T-helper 22 cell (primary cell): ENCODE results near the gene SCCPDH.

Source experiments
- DNase-seq: peaks from one replicate; pipeline ENCODE4 v3.0.0-alpha.2; 2020; ENCODE audit warnings: low read depth

SCCPDH gene

DNA sequence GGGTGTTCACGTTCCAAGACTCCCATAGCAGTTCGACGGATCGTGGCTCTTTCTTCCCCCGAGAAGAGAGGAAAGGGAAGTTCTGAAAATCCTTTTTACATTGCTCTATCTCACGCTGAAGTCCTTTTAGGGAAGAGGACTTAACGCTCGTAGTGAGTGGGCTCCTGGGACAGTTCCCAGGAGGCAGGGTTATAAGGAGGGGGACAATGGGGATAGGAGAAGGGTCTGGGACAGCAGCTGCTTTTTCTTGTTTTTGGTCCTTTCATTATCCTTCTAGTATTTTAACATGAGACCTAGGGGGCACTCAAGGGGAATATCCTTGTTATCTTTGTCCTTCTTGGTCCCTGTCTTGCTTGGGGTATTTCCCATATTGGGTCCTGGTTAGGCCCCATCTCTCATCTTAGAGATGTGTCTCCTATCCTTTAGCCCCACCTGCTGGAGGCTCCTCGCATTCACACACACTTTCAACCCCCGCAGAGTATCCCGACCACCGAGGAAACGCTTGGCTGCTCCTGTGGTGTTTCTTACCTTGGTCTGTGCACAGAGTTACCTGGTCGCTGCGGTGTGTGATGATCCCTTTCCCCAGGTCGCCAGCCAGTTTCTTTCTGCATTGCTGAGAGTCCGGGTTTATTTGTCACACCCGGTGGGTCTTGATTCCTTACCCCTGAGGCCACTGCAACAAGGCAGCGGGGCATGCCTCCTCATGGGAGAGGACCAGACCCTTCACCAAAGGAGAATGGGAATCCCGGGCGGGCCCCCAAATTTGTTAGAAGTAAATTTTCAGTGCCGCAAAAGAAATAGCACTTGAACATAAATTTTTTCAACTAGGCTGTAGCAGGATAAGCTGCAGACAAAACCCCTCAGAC, 29.7 kb downstream of the SCCPDH start:
- DNase-seq: no peak

GRCh38 chr1:246755419-246755818, 31.2 kb downstream of the SCCPDH start:
- no peak for DNase-seq

GRCh38 chr1:246760422-246761347, 36.5 kb downstream of the SCCPDH start:
- DNase-seq: no peak

DNA sequence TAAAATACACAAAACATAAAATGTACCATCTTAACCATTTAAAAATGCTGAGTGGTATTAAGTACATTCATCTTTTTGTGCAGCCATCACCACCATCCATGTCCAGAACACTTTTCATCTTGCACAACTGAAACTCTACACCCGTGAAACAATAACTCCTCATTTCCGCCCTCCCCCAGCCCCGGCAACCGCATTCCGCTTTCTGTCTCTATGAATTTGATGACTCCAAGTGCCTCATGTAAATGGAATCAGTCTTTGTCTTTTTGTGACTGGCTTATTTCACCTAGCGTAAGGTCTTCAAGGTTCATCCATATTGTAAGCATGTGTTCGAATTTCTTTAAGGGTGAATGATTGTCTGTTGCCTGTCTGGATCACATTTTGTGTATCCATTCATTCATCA, 37.2 kb downstream of the SCCPDH start:
- no peak for DNase-seq

DNA sequence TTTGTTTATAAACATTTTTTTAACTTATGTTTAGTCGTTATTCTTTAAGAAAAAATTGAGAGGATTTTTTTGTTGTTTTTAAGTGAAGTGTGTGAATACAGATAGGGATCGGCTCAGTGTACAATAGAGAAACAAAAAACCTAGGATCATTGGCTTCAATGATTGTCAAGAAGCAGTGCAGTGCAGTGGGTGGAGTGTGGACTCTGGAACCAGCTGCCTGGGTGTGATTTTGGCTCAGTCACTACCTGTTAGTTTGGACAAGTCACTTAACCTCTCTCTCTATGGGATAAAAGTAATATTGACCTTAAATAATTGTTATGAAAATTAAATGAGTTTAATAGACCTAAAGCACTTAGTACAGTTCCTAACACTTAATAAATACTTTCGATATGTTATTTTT, 41.3 kb downstream of the SCCPDH start:
- DNase-seq: no peak

- DNase-seq: no peak
Observed at GRCh38 chr1:246768403-246769020, 44.3 kb downstream of the SCCPDH start.

DNA sequence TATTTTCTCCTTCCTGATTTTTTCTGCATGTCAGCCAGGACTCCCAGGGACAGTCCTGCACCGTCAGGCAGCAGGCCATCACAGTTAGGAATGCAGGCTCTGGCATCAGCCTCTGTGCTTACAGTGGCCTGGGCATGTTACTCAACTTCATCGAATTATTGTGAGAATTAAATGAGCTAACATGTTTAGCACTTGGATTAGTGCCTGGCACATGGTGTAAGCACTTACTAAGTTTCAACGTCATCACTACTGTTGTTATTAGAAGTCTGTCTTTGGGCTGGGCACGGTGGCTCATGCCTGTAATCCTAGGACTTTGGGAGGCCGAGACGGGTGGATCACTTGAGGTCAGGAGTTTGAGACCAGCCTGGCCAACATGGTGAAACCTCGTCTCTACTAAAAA, 45.1 kb downstream of the SCCPDH start:
- DNase-seq: no peak

DNA sequence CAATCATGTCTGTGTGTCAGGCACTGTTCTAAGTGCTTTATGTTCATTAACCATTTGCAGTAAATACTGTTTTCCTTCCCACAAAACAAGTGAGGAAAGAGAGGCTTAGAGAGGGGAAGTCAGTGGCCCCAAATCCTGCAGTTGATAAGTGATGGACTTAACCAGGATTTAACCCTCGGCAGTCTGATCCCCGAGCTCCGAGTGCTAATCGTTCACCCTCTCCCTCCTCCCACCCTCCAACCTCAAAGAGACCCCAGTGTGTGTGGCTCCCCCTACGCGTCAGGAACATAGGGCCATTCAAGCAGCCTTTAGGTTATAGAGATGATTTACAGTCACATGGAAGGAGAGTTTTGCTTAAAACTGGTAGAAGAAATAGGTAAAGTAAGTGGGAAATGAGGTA, 47.2 kb downstream of the SCCPDH start:
- DNase-seq: no peak

GRCh38 chr1:246772686-246773085, 48.5 kb downstream of the SCCPDH start:
- no peak for DNase-seq

DNA sequence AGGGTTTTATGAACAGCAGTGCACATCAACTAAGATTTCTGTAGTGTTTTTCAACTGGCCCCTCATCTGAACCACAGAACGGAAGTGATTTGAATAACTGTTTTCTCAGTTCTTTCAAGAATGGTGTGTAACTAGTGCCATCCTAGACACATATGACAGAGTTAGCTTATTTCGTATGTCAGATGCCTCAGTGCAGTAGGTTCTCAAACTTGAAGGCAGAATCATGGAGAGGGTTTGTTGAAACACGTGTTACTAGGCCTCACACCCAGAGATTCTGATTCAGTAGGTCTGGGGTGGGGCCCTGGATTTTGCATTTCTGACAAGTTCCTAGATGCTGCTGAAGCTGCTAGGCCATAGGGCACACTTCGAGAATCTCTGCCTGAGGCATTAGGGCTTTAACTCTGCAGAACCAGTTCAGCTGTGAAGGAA, 49.0 kb downstream of the SCCPDH start:
- DNase-seq: no peak

GRCh38 chr1:246775531-246776385, 51.5 kb downstream of the SCCPDH start:
- DNase-seq: no peak

DNA sequence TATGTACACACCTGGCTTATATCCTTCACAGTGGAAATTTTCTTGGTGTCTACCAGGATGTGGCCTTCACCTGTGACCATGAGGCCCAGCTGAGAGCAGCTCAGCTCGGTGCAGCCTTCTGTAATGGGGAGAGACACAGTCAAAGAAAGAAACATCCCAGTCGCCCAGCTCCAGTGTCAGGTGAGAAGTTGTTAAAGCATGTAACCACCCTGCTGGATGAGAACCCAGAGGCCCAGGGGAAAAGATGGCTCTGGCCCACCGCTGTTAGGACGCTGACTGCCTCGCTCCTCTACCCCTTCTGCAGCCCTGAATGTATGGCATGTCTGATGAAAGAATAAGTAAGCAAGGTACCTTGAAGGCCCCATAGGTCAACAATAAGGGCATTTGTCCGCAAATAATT, 52.7 kb downstream of the SCCPDH start:
- DNase-seq: no peak

GRCh38 chr1:246778663-246779062, 54.5 kb downstream of the SCCPDH start:
- DNase-seq: no peak

GRCh38 chr1:246779561-246780175, 55.5 kb downstream of the SCCPDH start:
- no peak for DNase-seq

DNA sequence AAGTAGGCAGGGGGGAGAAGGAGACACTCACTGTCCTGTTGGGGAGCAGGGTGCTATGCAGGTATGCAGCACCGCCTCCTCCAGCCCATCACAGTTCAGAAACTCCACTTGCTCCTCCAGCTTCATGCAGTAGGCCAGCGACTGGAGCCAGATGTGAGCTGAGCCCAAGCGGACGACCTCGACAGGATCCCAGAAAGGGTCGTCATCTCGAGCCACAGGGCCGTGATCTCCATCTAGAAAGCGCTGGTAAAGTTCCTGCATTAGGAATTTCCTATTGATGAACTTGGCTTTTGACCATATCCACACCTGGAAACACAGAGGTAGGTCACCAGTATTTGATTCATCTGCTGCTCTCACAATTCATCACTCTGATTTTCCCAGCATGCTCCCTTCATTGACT, 56.1 kb downstream of the SCCPDH start:
- DNase-seq: no peak

DNA sequence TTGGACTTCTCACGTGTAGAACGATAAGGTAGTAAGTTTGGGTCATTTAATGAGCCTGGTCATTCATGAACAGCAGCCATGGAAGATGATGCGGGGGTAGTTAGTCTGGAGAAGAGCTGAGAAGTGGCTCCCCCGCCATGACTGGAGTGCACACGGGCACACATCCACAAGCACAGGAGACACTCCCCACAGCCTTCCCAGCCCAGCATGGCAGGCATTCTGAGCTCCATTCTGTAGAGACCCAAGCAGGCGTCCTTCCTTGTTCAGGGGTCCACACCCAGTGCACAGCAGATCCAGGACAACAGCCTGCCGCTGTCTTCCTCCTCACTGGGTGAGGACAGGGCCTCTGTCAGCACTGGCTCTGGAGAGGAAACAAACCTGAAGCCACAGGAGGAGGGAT, 57.0 kb downstream of the SCCPDH start:
- DNase-seq: no peak

DNA sequence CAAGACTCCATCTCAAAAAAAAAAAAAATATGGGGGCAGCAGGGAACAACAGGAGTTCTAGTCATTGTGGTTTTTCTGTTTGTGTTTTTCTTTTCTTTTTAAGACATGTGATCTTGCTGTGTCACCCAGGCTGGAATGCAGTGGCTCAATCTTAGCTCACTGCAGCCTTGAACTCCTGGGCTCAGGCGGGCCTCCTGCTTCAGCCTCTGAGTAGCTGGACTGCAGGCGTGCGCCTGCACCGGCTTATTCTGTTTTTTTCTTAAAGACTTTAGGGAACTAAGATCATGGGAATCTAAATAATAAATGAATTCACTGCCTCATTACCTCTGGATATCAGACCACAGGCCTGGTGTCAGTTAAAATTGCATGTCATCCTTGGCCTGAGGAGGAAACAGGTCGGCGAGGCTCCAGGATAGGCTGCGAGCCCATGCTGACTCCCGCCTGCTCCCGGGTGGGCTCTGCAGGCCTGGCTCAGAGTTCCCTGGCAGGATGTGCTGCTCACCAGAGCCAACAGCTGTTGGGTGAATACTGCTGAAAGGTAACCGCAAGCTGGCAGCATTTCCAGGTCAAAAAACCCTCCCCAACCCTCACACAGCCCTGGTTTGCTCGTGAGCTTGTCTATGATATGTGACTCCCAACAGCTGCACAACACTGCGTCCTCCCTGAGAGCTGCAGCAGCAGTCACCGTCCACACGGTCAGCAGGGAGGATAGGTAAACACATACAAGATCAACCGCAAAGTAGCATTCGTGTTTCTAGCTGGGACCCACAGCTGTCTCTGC, 58.1 kb downstream of the SCCPDH start:
- no peak for DNase-seq

DNA sequence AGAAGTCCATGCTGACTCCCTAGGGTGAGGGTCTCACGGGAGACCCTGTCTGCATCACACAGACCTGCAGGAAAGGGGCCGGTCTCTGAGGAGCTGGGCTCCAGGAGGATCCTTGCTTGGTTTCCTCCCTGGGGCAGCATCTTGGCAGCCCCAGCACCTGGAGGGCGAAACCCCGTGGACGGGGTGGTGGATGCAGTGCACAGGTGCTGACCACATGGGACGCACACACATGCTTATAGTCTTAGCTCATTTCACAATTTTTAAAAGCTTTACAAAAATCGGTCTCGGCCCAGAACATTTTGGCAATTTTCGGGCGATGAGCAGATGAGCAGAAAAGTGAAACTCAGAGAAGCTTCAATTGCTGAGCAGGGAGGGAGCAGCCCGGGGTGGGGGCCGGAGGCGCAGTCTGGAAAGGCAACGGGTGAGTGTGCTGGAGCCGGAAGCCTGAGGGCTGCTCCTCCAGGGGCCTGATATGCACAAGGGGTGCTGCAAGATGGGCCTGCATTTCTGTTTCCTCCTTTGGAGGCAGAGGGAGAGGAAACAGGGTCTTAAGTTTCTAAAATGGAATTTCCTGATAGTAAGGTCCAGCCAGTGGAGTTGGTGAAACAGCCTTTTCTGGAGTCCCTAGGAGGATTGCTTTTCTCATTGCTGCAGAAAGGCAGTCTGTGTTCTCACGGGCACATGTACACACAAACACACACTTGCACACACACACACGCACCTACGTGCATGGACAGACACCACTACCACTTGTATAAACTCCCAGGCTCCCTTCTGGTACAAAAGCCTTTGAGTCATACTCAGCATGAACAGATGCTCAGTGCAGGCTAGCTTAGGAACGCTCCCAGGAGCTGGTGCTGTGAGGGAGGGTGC, 60.6 kb downstream of the SCCPDH start:
- no peak for DNase-seq

DNA sequence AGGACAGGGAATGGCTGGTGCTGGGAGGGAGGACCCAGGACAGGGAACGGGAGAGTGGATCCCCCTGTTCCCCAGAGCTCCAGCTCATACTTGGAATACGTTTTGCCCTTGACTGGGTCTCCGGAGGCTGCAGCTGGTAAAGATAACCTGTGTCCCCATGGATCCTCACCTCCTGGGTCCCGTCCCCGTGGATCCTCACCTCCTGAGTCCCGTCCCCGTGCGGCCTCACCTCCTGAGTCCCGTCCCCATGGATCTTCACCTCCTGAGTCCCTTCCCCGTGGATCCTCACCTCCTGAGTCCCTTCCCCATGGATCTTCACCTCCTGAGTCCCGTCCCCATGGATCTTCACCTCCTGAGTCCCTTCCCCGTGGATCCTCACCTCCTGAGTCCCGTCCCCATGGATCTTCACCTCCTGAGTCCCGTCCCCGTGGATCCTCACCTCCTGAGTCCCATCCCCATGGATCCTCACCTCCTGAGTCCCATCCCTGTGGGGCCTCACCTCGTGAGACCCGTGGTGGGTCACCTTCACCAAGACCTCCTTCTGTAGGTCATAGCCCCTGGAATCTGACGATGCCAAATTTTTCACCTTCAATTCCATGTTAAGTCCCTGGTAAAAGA, 61.4 kb downstream of the SCCPDH start:
- DNase-seq: no peak
